PC-3 (cell line): Measurements from ENCODE around the gene MYO16.

ENCODE experiments used
- EZH2 ChIP-seq: fragments of 300-600 bp; sonication (generic); IDR thresholded peaks from one replicate; pipeline ENCODE4 v1.6.1; 2017; ENCODE audit warnings: antibody characterized with exemption, mild to moderate bottlenecking, low read length; ENCODE audit not compliant: unreplicated experiment
- TF ChIP-seq, protein P1 (sequence below): fragments of 300-600 bp; sonication (generic); conservative IDR thresholded peaks from 2 replicates; pipeline ENCODE4 v1.5.1; 2017; ENCODE audit warnings: antibody characterized with exemption, low read depth, mild to moderate bottlenecking, low read length

DNA sequence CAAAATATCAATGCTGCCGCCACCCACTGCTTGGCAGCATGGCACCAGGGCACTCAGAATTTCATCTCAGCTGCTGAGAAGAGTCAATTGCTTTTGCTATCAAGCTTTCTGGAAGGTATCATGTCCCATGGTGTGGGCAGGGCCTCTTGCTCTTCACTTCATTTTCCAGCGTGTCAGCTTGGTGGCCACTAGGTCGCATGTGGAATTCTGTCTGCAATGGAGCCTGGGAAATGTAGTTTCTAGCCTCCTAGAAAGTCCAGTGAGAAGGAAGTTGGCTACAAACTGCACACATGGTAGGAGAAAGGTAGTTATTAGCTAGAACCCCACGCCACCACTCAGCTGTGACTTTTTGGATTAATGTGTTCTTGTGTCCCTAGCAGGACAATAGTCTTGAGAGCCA is 105.3 kb downstream of the MYO16 start:
- TF ChIP-seq, protein P1, sequence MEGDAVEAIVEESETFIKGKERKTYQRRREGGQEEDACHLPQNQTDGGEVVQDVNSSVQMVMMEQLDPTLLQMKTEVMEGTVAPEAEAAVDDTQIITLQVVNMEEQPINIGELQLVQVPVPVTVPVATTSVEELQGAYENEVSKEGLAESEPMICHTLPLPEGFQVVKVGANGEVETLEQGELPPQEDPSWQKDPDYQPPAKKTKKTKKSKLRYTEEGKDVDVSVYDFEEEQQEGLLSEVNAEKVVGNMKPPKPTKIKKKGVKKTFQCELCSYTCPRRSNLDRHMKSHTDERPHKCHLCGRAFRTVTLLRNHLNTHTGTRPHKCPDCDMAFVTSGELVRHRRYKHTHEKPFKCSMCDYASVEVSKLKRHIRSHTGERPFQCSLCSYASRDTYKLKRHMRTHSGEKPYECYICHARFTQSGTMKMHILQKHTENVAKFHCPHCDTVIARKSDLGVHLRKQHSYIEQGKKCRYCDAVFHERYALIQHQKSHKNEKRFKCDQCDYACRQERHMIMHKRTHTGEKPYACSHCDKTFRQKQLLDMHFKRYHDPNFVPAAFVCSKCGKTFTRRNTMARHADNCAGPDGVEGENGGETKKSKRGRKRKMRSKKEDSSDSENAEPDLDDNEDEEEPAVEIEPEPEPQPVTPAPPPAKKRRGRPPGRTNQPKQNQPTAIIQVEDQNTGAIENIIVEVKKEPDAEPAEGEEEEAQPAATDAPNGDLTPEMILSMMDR, result no peak
- TF ChIP-seq EZH2, result no peak
